ENCODE results near the gene C6orf118.

C6orf118 gene

DNA sequence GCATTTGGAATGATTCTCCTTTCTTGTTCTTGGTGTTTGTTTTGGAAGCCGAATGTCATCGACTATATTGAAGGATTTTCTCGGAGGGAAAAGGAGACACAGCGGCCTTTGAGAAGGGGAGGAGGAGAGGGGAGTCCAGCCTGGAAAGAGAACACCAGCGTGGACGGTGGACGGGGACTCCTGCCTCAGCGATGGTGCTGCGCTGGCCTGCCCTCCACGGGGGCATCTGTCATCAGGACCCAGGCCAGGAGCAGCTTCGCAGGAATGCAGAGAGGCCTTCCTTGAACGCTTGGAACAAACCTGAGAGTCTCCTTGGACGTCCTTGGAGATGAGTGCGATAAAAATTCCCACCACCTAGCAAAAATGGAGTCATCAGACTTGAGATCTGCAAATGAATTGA lies 8.3 kb upstream of the C6orf118 start:
- Histone ChIP-seq H3K4me3 (replicated peaks; ENCODE audit: insufficient read depth, low read length) (no peak overlapping the region), H3K27me3 (ENCODE audit: insufficient read depth, poor library complexity, severe bottlenecking) (no peaks in the 10 kb centered on the region), H3K27ac (replicated peaks) (no peak overlapping the region)
- TF ChIP-seq, protein P1, sequence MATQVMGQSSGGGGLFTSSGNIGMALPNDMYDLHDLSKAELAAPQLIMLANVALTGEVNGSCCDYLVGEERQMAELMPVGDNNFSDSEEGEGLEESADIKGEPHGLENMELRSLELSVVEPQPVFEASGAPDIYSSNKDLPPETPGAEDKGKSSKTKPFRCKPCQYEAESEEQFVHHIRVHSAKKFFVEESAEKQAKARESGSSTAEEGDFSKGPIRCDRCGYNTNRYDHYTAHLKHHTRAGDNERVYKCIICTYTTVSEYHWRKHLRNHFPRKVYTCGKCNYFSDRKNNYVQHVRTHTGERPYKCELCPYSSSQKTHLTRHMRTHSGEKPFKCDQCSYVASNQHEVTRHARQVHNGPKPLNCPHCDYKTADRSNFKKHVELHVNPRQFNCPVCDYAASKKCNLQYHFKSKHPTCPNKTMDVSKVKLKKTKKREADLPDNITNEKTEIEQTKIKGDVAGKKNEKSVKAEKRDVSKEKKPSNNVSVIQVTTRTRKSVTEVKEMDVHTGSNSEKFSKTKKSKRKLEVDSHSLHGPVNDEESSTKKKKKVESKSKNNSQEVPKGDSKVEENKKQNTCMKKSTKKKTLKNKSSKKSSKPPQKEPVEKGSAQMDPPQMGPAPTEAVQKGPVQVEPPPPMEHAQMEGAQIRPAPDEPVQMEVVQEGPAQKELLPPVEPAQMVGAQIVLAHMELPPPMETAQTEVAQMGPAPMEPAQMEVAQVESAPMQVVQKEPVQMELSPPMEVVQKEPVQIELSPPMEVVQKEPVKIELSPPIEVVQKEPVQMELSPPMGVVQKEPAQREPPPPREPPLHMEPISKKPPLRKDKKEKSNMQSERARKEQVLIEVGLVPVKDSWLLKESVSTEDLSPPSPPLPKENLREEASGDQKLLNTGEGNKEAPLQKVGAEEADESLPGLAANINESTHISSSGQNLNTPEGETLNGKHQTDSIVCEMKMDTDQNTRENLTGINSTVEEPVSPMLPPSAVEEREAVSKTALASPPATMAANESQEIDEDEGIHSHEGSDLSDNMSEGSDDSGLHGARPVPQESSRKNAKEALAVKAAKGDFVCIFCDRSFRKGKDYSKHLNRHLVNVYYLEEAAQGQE (IDR thresholded peaks at IDR 0.05; ENCODE audit: insufficient replicate concordance, low read depth) = no peak
- TF ChIP-seq SPI1 (IDR thresholded peaks at IDR 0.05; ENCODE audit: borderline replicate concordance, low read depth) = no peak
- TF ChIP-seq POLR2AphosphoS5 (IDR thresholded peaks at IDR 0.05; ENCODE audit: low read depth) = no peak
- no peak for TF ChIP-seq GABPA (IDR thresholded peaks at IDR 0.05; ENCODE audit: low read depth)
- TF ChIP-seq, protein P2, sequence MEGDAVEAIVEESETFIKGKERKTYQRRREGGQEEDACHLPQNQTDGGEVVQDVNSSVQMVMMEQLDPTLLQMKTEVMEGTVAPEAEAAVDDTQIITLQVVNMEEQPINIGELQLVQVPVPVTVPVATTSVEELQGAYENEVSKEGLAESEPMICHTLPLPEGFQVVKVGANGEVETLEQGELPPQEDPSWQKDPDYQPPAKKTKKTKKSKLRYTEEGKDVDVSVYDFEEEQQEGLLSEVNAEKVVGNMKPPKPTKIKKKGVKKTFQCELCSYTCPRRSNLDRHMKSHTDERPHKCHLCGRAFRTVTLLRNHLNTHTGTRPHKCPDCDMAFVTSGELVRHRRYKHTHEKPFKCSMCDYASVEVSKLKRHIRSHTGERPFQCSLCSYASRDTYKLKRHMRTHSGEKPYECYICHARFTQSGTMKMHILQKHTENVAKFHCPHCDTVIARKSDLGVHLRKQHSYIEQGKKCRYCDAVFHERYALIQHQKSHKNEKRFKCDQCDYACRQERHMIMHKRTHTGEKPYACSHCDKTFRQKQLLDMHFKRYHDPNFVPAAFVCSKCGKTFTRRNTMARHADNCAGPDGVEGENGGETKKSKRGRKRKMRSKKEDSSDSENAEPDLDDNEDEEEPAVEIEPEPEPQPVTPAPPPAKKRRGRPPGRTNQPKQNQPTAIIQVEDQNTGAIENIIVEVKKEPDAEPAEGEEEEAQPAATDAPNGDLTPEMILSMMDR (IDR thresholded peaks at IDR 0.05; ENCODE audit: insufficient read depth, low read length) = no peak
- DNase-seq (ENCODE audit: low read depth in 1 of 2, low spot score in 1 of 2) = no peak

GRCh38 chr6:165306955-165307354 lies 2.5 kb downstream of the C6orf118 start:
- DNase-seq (ENCODE audit: low read depth in 1 of 2, low spot score in 1 of 2) = no peak
- Histone ChIP-seq H3K27me3 (ENCODE audit: insufficient read depth, poor library complexity, severe bottlenecking) (no peaks in the 10 kb centered on the region), H3K4me3 (replicated peaks; ENCODE audit: insufficient read depth, low read length) (no peak overlapping the region), H3K27ac (replicated peaks) (no peak overlapping the region)
- TF ChIP-seq GABPA (IDR thresholded peaks at IDR 0.05; ENCODE audit: low read depth) (no peak), SPI1 (IDR thresholded peaks at IDR 0.05; ENCODE audit: borderline replicate concordance, low read depth) (no peak), POLR2AphosphoS5 (IDR thresholded peaks at IDR 0.05; ENCODE audit: low read depth) (no peak)
- TF ChIP-seq, protein P1 (IDR thresholded peaks at IDR 0.05; ENCODE audit: insufficient replicate concordance, low read depth) = no peak
- TF ChIP-seq, protein P2 (IDR thresholded peaks at IDR 0.05; ENCODE audit: insufficient read depth, low read length) = no peak

DNA sequence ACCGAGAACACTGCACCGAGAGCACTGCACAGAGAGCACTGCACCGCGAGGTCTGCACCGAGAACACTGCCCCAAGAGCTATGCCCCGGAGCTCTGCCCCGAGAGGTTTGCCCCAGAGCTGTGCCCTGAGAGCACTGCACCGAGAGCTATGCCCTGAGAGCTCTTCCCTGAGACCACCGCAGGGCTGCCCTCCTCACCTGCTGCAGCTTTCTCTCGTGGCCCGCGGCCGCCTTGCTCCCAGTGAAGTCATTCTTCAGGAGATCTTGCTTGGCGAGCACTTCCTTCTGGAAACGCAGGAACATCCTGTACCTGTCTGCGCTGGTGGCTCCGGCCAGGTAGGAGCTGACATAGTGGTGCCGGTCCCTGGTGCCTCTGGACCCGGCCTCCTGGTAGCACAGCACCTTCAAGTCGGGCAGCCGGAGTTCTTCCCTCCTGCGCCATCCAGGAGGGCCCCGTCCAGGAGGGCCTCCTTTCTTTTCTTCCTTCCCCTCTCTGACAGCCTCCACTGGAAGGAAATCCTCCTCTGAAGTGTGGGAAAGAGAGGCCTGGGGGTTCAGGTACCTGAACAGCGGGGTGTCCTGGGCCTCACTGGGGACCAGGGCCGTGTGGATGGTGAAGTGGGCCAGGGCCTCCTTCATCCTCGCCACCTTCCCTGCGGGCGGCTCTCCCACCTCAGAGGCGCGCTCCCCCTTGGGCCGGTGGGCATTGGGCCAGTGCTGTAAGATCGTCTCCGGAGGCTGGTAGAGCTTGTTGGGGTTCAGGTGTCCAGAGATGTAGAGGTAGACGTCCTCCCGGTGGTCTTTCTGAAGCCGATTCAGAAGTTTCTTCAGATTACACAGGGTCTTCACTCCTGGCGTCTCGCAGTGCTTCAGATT lies 7.8 kb downstream of the C6orf118 start:
- TF ChIP-seq, protein P1 (IDR thresholded peaks at IDR 0.05; ENCODE audit: insufficient replicate concordance, low read depth) = no peak
- no peak for TF ChIP-seq GABPA (IDR thresholded peaks at IDR 0.05; ENCODE audit: low read depth)
- TF ChIP-seq, protein P2 (IDR thresholded peaks at IDR 0.05; ENCODE audit: insufficient read depth, low read length) = no peak
- no peak for TF ChIP-seq POLR2AphosphoS5 (IDR thresholded peaks at IDR 0.05; ENCODE audit: low read depth)
- no peak for TF ChIP-seq SPI1 (IDR thresholded peaks at IDR 0.05; ENCODE audit: borderline replicate concordance, low read depth)
- Histone ChIP-seq H3K4me3 (replicated peaks; ENCODE audit: insufficient read depth, low read length) (no peak overlapping the region), H3K27ac (replicated peaks) (no peak overlapping the region), H3K27me3 (ENCODE audit: insufficient read depth, poor library complexity, severe bottlenecking) (no peaks in the 10 kb centered on the region)
- DNase-seq (ENCODE audit: low read depth in 1 of 2, low spot score in 1 of 2) = no peak
